Dedifferentiated amniotic fluid mesenchymal stem cell (primary cell): ENCODE results near the gene CCT4.
"Not testable (repeated sequence)": the region's sequence is repeated elsewhere in the genome, so short reads cannot be mapped to it uniquely, and the experiment has no call there.

Source experiments
- DNase-seq: peaks from one replicate; pipeline ENCODE4 v3.0.0-alpha.2; 2016; ENCODE audit errors: extremely low spot score

The CCT4 gene, protein sequence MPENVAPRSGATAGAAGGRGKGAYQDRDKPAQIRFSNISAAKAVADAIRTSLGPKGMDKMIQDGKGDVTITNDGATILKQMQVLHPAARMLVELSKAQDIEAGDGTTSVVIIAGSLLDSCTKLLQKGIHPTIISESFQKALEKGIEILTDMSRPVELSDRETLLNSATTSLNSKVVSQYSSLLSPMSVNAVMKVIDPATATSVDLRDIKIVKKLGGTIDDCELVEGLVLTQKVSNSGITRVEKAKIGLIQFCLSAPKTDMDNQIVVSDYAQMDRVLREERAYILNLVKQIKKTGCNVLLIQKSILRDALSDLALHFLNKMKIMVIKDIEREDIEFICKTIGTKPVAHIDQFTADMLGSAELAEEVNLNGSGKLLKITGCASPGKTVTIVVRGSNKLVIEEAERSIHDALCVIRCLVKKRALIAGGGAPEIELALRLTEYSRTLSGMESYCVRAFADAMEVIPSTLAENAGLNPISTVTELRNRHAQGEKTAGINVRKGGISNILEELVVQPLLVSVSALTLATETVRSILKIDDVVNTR

DNA sequence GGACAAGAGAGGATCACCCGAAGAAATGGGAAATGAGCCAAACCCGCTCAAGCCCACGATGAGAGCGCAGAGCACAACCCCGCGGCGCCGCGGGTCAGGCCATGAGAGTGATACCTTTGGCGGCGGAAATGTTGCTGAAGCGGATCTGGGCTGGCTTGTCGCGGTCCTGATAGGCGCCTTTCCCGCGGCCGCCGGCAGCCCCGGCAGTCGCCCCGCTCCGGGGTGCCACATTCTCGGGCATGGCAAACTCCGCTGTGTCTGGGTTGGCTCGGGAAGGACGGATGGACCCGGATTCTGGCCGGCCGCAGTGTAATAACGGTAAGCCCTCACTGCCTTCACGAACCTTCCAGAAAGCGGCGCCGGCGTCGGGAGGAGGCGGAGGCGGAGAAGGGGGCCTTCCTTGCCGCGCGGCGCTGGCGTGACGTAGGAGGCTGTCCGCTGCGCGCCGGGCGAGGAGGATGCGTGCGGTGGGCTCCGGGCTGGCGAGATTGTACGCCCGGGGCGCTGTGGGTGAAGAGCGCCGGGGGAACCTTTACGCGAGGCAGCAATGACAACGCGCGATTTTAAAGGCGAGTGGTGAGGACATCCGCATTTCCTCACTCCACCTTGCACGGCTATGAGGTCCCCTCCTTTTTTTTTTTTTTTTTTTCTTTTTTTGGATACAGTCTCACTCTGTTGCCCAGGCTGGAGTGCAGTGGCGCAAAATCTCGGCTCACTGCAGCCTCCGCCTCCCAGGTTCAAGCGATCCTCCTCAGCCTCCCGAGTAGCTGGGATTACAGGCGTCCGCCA, at the start of gene CCT4:
TSS of gene CCT4 (minus strand) at position 390 of the 789 bp plus-strand sequence. CDS start at position 241, 149 bp downstream.
- peak; percentile 67 for DNase-seq

DNA sequence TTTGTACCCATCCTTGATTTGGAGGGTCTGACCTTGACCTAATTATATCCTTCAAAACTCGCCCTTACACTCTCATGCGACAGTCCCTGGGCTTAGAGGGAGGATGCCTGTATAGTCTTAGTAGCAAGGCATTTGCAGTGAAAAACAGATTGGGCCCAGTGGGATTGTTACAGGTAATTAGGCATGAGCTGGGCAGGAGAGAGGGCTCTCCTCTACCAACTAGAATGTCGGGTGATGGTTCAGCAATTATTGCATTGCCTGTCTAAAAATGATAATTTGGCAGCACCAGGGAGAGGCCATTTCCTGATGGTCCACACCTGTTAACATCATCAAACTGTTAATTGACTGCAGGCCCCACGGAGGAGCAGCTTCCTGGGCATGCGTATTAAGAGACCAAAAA, 49.4 kb upstream of the CCT4 start:
- no peak for DNase-seq

DNA sequence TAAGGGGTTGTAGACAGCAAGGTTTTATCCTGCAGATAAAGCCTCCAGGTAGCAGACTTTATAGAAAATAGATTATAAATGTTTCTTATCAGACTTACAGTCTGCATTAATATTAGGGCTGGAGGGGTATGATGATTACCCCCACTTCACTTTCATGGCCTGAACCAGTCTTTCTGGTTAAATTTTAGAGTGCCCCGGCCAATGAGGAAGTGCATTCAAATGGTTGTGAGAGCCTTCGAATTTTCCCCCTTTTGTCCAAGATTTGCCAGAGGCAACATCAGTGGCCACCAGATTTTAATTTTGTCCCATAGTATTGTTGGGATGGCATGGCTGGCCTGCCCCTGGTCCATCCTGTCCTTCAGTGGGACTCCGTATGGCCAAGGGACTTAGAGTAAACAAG, 48.6 kb upstream of the CCT4 start:
- DNase-seq: no peak

DNA sequence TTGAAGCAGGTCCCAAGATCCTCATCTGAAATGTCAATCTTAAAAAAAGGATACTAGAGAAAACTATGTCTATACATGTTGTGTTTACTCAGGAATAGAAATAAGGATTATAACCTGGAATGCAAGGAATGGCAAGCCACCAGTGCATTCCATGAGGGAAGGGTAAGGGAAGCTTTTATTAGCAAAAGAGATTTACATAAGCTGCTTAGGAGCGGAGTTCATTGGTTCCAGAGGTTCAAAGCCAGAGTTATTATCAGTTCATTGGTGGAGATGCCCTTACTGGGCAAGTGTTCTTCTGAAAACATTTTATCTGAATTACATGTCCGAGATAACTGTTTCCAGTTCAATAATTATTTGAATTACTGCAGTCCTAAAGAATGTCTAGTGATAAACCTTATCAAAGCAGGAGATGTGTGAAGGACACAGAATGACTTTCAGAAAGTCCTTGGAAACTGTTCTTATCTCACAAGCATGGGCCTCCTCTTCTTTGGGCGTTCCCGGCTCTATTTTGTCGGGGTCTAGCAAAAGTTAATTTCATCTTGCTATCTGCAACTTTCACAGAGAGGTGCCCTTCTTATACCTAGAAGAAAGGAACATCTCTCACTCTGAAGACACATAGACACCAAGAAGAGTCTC, 40.5 kb upstream of the CCT4 start:
- peak; percentile 68 for DNase-seq

DNA sequence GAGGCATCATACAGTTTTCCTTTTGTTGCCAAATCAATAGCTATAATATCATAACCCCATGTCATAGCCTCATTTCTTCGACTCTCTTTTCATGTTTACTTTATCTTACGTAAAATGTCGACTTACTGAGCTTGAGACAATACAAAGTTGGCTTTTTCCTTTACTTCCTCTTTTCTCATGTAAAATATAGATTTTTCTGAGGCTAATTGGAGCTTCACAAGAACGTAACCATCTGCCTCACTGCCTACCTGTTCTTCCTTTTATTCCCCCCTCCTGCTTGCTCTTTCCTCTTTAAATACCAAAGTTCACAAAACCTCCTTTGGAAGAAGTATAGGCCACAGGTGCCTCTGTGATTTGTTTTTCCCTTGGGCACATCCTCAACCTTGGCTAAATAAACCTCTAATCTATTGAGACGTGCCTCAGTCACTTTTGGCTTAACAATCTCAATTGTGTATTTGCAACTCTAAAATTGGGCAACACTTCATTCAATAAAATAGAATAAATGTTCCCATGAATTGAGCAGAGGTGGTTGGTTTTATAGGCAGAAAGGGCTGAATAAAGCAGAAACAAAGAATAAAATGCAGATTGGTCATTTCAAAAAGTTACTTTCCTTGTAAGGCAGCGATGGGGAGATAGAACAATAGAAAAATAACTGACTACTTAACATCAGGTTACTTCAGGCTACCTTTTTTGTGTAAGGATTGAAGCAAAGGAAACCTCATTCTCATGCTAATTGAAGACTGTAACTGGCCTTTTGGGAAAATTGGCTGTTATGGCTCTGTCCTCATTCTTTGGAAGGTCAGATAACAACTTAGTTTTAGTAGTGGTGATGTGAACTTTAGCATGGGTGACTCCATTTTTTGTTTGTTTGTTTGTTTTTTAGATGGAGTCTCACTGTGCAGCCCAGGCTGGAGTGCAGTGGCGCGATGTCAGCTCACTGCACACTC, 38.3 kb upstream of the CCT4 start:
- DNase-seq: no peak

DNA sequence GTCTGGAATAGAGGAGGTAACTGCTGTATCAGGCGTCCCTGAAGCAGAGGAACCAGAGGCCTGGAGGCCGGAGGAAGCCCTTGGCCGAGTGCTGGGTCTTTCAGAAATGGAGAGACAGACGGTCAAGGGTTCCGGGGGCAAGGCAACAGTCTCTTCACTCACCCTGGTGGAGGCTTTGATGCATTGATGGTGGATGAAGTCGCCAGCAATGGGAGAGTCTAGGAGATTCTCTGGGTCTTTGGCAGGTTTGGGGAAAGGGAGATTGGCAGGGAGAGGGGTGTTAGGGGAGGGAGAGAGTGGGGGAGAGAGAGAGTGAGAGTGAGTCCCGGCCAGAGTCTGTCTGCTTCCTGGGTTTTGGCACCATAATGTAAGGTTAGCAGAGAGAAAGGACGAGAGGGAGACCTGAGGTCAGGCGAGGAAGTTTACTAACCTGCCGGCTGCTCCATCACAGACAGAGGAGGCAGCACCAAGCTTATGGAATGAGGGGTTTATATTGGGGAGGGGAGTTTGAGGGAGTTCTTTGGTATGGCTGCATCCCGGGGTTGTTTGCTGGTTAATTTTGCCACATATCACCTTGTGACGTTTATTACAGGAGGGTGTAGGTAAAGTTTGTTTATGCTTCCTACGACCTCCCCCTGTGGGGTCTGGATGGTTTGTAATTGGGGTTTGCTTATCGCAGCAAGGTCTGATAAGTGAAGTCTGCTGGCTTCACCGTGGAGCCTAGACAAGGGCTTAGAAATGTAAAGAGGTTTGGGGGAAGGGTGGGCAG, 36.6 kb upstream of the CCT4 start:
- no peak for DNase-seq

DNA sequence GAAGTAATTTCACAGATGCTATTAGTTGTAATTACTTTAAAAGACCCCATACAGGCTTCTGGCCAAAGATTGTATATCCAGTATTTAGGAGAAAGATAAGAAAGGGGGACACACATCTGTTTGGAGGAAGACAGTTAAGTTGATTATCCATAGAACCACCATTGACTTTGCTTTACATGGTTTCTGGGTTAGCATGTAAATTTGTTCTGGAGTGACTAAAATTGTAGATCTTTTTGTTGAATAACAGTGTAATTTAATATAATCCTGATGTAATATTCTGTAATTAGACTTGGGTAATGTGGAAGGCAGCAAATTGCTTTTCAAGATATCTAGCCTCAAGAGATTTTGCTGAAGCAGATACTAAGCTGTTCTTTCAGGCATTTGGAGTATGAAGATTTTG, 34.3 kb upstream of the CCT4 start:
- DNase-seq: peak; percentile 51

DNA sequence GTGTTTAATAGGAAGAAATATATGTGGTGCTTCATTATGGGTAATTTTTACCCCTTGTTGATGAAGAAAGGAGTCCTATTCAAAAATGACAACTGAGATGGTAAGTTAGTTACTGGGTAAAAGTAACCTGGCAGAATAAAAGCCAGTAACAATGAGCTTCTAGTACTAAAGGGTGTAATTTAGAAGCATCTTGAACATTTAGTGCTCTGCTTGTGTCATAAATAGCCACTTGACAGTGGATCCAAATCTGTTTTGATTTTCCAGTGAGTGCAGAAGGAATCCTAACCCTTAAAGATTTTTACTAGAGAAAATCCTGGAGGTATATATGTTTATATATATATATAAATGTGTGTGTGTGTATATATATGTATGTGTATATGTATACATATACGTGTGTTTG, 32.1 kb upstream of the CCT4 start:
- no peak for DNase-seq

DNA sequence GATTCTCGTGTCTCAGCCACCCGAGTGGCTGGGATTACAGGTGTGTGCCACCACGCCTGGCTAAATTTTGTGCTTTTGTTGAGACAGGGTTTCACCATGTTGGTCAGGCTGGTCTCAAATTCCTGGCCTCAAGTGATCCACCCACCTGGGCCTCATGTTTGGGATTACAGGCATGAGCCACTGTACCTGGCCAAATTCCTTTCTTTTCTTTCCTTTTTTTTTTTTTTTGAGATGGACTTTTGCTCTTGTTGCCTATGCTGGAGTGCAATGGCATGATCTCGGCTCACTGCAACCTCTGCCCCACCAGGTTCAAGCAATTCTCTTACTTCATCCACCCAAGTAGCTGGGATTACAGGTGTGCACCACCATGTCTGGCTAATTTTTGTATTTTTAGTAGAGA, 26.3 kb upstream of the CCT4 start:
- DNase-seq: not testable (repeated sequence)

DNA sequence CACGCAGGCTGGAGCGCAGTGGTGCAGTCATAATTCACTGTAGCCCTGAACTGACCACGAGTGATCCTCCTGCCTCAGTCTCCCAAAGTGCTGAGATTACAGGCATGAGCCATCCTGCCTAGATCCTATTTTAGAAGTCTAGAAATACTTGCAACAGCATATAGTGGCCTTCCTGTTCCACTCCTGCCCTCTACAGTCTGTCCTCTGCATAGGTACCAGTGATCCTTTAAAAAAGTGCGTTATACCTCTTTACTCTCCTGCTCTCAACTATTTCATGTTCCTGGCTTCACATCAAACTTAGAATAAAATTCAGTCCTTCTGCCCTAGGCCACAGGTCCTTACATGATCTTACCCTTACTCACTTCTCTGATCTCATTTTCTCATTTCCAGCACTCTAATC, 23.1 kb upstream of the CCT4 start:
- no peak for DNase-seq

DNA sequence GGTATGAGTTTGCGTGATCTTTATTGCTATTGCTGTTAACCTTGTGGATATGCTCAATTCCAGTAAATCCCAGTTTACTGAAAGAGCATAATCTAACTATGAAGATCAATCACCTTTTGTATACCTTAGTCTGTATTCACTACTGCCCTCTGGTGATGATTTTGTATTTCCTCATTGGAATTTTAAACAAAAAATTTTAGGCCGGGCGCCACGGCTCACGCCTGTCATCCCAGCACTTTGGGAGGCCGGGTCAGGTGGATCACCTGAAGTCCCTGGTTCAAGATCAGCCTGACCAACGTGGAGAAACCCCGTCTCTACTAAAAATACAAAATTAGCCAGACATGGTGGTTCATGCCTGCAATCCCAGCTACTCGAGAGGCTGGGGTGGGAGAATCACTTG, 22.1 kb upstream of the CCT4 start:
- DNase-seq: no peak

DNA sequence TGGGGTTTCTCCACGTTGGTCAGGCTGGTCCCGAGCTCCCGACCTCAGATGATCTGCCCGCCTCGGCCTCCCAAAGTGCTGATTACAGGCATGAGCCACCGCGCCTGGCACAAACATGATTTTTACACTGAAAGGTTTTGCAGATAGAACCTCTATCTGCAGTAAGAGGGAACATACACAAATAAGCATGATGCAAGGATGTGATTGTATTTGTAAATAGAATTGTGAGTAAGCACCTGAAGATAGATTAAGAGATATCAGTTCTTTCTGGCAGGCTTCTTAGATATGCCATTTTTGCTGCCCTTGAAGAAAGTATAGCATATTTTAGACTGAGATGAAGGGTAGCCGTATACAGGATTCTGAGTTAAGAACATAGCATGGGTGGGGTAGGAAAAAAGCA, 20.7 kb upstream of the CCT4 start:
- no peak for DNase-seq

DNA sequence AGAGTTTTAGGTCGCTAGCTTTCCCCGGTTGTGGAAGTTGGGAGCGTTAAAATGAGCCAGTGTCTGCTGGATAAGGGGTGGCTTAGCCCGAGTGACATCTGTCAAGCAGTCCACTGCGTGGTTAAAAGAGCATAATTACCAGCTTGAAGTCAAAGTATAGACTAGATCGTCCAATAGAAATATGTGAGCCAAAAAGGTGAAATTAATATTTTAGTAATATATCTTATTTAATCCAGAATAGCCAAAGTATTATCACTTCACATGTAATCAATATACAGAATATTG, 17.7 kb upstream of the CCT4 start:
- DNase-seq: no peak

DNA sequence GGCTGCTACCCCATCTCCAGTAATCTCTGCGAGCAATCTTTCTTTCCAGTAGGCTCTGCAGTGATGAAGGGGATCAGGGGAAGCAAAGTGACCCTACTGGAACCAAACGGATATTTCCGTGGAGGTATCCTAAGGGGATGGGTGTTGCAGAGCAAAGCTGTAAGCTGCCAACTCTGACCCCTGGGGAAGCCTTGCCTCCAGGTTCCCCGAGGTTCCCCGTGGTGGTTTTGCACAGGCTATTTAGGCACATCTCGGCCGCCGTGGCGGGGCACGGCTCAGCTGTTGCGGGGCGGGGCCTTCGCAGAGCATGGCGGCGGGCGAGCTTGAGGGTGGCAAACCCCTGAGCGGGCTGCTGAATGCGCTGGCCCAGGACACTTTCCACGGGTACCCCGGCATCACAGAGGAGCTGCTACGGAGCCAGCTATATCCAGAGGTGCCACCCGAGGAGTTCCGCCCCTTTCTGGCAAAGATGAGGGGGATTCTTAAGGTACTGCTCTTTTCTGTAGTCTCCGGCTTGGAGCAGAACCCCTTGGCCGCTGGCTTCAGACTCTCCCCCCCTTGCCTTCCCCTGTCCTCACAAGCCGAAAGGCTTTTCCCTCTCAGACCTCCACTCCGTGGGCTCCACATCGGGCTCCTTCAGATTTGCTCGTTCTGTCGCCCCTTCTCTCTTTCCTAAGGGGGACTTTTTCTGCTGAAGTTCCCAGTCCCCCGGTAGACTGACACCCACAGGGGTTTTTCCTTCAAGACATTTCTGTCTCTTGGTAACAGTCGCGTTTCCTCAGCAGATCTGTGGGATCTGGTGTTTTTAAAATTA, 17.1 kb upstream of the CCT4 start, which contains the start of gene COMMD1:
TSS of gene COMMD1 (plus strand) at position 303 of the 814 bp plus-strand sequence. CDS start at position 308, 5 bp downstream.
- peak; percentile 61 for DNase-seq

DNA sequence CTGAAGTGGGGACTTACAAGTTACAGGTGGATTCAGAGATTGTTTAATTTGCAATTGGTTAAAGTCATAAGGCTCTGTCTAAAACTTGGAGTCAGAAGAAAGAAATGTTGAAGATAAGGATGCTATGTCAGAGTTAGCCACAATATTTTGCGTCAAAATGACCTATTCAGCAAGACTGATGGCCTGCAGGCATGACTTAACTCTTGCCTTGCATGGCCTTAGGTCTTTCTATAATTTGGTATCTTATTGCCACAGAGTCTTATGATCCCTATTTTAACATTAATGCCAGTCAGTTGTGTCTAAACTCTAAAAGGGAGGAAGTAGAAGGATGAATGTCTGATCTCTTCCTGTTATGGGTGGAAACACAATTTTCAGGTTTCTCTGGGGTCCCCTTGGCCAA, 11.8 kb upstream of the CCT4 start:
- DNase-seq: no peak

DNA sequence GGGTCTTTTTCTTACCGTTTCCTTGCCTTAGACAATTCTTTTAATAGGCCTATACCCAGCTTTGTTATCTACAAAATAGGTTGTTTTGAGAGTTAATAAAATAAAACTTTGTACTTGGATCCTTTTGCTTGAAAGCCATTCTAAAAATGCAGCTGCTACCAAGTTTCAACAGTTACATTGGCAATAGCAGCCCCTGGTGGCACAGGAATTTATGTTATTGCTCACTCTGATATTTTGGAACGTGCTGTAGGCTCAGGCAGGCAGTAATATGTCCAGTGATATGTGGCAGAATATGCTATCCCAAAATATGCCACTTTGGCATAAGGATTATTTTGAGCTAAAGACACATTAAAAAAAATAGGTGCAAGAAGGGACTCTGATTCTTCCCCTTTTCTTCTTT, 10.4 kb upstream of the CCT4 start:
- no peak for DNase-seq

DNA sequence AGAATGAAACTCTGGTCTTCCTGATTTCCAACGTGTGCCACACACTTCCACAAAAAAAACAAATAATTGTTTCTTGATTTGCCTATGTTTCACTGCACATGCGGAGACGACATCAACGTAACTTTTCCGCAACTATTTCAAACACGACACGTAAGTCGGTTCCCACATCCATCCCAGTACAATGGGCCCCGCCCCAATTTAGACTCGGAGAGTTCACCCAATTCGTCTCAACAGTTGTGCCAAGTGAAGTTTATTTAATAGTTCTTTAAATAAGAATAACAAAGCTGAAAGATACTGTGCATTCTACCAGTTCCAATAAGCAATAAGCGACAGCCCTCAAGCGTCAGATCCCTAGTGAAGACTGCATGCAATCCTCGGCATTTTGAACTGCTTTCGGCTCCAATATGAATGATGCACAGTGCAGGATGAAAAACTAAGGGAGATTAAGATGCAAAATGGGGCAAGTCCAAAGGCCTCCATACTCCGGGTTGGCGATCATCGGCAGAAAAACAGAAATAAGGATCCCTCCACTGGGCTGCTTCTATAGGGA, 664 bp downstream of the CCT4 start:
- peak; percentile 56 for DNase-seq

DNA sequence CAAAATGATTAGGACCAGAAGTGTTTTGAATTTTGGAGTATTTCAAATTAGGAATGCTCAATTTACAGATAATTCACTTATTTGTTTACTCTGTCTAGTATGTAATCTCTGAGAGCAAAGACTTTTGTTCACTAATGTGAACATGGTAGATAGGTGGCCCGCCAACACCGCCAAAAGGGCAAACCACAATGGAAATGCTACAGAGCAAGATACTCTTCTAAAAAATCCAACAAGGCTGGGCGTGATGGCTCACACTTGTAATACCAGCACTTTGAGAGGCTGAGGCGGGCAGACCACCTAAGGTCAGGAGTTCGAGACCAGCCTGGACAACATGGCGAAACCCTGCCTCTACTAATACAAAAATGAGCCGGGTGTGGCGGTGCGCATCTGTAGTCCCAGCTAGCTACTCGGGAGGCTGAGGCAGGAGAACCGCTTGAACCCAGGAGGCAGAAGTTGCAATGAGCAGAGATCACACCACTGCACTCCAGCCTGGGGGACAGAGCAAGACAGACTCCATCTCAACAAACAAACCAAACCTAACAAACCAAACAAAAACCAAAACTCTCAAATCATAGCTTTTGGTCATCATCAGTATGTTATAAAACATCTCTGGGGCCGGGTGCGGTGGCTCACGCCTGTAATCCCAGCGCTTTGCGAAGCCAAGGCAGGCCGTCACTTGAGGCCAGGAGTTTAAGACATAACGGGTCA, 2.4 kb downstream of the CCT4 start:
- DNase-seq: no peak

DNA sequence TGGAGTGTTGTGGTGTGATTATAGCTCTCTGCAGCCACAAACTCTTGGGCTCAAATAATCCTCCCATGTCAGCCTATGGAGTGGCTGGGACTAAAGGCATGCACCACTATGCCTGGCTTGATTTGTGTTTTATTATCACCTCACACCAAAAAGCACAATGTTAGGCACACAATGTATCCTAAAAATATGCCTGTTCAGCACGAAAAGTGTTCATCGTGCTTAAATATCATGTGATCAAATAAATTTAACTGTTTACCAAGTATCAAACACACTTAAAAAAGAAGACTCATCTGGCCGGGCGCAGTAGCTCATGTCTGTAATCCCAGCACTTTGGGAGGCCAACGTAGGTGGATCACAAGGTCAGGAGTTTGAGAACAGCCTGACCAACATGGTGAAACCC, 5.6 kb downstream of the CCT4 start:
- no peak for DNase-seq
